ENCODE results near the gene PTBP1.

The PTBP1 gene

GRCh38 chr19:854549-854948 is 57.3 kb downstream of the PTBP1 start:
- DNase-seq (ENCODE audit: low spot score) = no peak

- no peak for DNase-seq (ENCODE audit: low spot score)
Measured at GRCh38 chr19:855142-855541, 57.9 kb downstream of the PTBP1 start.

GRCh38 chr19:855566-856120 is 58.4 kb downstream of the PTBP1 start:
- DNase-seq (ENCODE audit: low spot score) = no peak

- no peak for DNase-seq (ENCODE audit: low spot score)
Measured at GRCh38 chr19:858284-858683, 61.0 kb downstream of the PTBP1 start.

- no peak for DNase-seq (ENCODE audit: low spot score)
Measured at GRCh38 chr19:858868-859843, 61.9 kb downstream of the PTBP1 start, which contains the start of gene CFD. TSS of gene CFD (plus strand) at chr19:859664. CDS start at chr19:859690, 26 bp downstream.

- no peak for DNase-seq (ENCODE audit: low spot score)
Measured at GRCh38 chr19:861141-861755, 64.0 kb downstream of the PTBP1 start.

Data from globus pallidus (tissue), 1 donor.